HG03565 (cell line): ENCODE data around the gene DLG3.
A peak's percentile ranks its signal among the peaks of the same experiment; 100 is the strongest.
"Not testable (repeated sequence)": the region's sequence is repeated elsewhere in the genome, so short reads cannot be mapped to it uniquely, and the experiment has no call there.

Experiments used
- ATAC-seq: cut with Tn5 transposase; IDR thresholded peaks from one replicate; pipeline ENCODE4 v1.9.1; 2021; ENCODE audit warnings: mild to moderate bottlenecking, moderate library complexity; ENCODE audit not compliant: unreplicated experiment

The DLG3 gene

DNA sequence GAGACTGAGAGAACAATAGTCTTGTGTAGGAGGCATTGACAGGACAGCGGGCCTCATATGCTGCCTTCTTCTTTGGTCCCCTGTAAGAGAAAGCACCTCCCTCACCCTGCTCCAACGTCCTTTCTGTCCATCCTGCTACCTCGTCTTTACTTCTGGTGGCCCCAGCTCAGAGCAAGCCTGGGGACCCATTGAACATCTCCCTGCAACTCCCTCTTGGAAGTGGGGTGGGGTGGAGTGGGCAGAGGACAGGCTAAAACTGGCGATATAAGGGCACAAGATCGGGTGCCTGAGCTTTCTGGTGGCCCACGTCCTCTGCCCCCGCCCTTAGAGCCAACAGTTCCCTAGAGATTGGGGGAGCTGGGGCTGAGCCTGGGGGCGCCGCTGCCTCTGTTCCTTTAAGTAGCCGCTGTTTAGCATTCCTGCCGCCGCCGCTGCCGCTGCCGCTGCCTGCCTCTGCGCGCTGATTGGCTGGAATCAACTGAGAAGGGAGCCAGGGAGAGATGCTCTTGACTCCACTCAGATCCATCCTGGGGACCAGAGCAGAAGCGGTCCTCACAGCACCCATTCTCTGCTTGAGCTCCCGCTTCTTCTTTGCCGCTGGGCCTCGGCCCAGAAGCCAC, at the start of gene DLG3:
Gene DLG3 (plus strand): TSS at position 510 of the 620 bp plus-strand sequence. CDS start 367 bp downstream, outside the sequence.
- no peak for ATAC-seq

- ATAC-seq, result no peak
Measured at GRCh38 chrX:70398899-70399298, 45.7 kb upstream of the DLG3 start.

DNA sequence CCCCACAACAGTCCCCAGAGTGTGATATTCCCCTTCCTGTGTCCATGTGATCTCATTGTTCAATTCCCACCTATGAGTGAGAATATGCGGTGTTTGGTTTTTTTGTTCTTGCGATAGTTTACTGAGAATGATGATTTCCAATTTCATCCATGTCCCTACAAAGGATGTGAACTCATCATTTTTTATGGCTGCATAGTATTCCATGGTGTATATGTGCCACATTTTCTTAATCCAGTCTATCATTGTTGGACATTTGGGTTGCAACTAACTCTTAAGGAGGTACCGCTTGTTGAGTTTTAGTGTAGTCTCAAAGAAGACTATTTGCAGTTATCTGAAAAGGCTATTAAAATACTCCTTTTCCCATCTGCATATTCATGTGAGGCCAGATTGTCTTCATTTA, 44.5 kb upstream of the DLG3 start:
- not testable (repeated sequence) for ATAC-seq

- no peak for ATAC-seq
Measured at GRCh38 chrX:70402721-70403120, 41.9 kb upstream of the DLG3 start.

- ATAC-seq, result no peak
Measured at GRCh38 chrX:70405003-70405402, 39.6 kb upstream of the DLG3 start.

DNA sequence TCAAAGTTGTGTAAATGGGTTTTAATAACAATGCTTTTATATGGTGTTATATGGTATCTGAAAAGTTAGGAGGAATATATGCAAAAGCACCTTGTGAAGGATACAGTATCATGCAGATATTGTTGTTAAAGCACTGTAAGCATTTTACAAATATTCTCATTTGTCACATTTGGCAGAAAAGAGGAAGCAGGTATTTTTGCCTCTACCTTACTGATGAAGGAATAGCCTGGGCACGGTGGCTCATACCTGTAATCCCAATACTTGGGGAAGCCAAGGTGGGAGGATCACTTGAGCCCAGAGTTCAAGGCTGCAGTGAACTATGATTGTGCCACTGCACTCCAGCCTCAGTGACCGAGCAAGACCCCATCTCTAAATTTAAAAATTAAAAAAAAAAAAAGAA, 33.7 kb upstream of the DLG3 start:
- no peak for ATAC-seq

GRCh38 chrX:70411475-70411874, 33.2 kb upstream of the DLG3 start:
- no peak for ATAC-seq

DNA sequence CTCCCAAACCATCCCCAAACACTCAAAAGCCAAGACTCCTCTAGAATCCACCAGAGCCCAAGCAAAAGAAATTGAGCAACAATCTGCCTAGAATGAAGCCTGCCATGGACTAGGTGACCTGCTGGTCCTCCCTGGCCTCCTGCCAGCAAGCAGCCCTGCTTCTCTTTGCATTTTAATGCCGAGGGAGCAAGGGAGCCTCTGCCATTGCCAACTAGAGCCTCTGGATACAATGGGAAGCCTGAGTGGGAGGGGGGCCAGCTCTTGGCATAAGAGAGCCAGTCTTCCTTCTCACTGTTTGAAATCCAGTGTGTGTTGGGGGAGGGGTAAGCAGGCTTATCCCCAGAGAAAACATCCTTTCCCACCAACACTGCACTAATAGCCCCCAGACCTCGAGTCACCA, 23.0 kb upstream of the DLG3 start:
- ATAC-seq, result no peak

GRCh38 chrX:70422851-70423341, 21.7 kb upstream of the DLG3 start, which contains the start of gene GDPD2:
Gene GDPD2 (plus strand): TSS chrX:70423314. CDS start chrX:70424985, 1,671 bp downstream.
- no peak for ATAC-seq

DNA sequence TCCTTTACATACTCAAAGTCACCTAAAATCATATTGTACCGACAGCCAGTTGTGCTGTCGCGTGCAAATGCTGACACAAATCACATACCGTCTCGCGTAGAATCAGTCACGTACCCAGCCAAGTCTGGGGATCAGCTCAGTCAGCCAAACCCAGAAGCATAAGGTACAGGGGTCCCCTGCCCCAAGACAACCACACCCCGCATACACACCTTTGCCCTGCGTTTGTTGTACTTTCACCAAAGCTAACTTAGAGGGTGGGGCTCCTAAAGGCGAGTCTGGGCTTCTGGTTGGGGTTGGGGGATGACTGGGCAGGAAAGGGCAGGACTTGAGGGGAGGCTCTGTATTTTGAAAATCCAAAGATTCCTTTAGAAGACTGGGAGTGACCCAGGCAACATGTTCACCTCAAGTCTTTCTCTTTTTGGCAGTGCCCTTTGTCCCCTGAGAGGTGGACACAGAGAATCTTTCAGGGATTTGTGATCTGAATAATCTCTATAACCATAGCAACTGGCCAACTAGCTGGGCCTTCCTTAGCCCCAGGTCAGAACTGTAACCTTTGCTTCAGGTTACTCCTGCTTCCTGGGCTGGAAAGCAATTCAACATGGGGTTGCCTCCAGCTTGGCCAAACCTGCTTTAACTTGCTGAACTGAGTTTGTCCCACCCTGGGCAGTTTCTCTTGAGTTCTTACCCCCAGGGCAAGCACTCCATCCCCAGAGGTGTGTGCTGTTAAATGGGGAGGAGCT, 20.5 kb upstream of the DLG3 start:
- no peak for ATAC-seq

DNA sequence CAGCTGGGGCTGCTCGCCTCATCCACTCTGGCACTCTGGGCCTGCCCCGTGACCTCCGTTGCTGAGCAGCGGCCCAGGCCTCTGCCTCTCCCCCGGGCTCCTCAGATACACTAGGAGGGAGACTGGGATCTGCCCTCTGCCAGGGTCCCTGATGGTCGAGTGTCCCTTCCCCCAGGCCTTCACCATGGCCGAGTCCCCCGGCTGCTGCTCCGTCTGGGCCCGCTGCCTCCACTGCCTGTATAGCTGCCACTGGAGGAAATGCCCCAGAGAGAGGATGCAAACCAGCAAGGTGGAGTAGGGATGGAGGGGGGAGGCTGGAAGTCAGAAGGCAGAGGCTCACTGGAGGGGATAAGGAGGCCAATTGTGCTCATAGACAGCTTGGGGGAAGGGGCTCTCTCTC, 19.8 kb upstream of the DLG3 start:
- ATAC-seq, result no peak

DNA sequence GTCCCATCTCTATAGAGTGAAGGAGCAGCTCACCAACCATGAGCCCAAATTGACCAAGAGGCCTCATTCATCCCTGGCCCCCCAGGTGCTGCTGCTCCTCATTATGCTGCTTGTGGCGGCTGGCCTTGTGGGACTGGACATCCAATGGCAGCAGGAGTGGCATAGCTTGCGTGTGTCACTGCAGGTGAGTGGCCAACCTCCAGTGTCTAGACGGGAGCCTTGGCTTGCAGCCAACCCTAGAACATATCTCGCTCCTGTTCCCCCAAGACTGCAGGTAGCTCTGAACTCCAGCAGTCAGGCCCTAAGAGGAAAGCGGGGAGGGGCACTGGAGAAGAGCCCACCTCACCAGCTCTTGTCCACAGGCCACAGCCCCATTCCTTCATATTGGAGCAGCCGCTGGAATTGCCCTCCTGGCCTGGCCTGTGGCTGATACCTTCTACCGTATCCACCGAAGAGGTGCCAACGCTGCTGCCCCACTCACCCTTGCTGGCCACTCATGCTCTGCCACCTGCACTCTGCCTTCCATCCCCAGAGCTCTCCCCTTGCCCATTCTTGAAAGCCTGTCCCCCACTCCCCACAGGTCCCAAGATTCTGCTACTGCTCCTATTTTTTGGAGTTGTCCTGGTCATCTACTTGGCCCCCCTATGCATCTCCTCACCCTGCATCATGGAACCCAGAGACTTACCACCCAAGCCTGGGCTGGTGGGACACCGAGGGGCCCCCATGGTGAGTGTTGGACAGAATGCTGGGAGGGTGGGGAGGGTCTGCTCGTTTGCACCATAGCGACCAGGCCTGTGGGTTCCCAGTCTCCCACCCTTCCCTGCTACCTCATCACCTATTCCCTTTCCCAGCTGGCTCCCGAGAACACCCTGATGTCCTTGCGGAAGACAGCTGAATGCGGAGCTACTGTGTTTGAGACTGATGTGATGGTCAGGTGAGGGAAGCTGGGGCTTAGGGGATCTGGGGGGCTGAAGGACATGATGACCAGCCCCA, 18.1 kb upstream of the DLG3 start:
- no peak for ATAC-seq

DNA sequence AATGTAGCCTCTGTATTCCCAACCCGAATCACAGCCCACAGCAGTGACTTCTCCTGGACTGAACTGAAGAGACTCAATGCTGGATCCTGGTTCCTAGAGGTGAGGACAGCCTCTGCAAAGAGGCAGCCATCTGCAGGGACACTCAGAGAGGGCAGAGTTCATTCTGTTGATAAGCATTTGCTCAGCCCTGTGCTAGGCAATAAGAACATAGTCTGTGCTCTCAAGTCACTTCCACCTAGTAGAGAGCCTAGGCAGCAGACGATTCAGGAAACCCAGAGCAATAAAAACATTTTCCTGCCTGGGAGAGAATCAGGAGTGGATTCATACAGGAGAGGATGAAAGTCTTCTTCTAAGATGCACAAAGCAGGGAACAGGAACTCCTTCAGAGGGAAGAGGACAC, 17.3 kb upstream of the DLG3 start:
- no peak for ATAC-seq

DNA sequence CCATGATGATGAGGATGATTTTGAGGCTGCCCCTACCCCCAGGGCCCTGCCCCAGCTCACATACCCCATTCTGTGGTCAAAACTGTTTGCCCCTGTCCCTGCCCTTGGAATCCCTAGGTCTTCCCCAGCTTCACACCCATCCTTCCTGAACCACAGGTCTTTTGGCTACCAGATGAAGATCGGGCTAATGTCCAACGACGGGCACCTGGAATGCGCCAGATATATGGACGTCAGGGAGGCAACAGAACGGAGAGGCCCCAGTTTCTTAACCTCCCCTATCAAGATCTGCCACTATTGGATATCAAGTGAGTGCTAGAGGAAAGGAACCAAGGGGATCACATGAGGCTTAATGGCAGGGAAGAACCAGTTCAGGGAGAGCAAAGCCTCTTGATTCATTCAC, 14.9 kb upstream of the DLG3 start:
- no peak for ATAC-seq

DNA sequence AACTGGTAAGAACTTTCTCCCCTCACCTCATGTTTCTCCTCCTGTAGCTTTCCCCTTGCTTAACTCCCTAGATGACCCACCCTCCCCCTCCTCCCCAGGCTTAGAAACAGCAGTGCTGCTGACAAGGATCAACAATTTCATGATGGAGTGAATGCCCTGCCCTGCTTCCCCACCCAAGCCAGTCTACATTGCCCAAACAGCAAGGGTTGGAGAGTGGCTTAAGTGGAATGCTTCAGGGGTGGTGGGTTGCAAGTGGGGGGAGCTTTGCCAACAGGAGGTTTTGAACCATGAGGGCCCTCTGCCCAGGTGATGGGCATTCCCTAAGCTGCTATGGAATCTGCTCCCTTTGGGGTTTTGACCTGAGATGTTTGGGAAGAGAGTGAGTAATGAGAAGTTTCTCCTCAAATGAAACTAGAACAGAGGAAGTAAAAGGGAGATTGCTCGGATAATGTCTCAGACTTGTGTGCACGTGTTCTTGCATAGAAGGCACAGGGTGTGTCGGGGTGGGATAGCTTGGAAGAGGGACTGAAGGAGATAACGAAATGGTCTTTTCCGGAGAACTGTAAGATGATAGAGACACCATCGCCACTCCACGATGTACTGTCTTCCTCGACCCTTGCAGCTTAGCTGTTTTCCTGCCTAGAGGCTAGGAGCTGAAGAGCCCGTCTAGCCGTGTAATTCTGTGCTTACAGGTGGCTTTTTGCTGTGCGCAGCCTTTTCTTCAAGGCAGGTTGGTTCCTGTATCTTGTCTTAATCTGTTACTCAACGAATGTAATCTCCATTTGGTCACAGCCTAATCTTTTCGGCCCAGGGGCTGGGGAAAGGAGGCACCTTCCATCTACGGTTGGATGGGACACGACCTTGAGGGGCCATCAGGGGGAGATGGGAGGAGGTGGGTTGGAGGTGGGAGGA, 11.4 kb upstream of the DLG3 start:
- no peak for ATAC-seq

DNA sequence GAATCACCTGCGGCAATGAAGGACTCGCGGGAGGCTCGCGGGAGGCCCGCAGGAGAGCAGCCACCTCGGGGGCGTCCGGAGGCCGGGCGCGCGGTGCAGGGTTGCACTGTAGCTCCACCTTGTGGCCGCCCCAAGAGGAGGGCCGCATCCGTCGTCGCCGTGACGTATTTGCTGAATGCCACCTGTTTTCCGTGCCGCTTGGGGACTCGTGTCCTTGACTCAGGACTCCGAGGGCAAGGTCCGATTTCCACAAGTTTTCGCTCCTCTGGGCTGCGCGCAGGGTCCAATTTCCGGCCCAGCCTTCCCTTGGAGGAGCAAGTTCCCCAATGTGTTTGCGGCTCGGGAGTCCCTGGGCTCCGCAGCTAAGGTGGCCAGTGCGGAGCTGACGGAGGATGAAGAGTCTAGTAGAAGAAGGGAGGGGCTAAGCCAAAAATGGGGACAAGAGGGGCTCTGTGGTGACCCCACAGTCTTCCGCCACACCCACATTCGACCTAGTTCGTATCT, 10.7 kb upstream of the DLG3 start:
- ATAC-seq, result peak; percentile 70

DNA sequence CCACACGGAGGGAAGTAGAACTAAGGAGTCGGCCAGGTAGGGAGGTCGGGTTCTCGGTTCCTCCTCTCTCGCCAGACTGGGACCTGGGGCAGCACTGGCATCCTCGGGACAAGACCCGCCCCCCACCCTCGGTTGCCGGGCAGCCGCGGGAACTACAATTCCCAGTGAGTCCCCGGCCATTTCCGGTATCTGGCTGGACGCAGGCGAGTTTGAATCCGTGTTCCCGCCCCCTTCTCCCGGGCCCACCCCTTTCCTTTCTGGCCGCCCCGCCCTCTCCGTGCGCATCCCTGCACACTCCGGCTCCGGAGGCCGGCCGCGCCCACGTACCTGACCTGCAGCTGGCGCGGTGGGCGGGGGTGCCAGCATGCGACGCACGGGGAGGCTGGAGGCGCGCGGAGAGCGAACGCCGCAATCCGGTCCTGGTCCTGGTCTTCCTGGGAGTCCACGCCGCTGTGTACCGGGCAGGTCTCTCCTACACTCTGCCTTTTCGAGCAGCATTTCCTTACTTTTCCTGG, 10.2 kb upstream of the DLG3 start:
- peak; percentile 38 for ATAC-seq

DNA sequence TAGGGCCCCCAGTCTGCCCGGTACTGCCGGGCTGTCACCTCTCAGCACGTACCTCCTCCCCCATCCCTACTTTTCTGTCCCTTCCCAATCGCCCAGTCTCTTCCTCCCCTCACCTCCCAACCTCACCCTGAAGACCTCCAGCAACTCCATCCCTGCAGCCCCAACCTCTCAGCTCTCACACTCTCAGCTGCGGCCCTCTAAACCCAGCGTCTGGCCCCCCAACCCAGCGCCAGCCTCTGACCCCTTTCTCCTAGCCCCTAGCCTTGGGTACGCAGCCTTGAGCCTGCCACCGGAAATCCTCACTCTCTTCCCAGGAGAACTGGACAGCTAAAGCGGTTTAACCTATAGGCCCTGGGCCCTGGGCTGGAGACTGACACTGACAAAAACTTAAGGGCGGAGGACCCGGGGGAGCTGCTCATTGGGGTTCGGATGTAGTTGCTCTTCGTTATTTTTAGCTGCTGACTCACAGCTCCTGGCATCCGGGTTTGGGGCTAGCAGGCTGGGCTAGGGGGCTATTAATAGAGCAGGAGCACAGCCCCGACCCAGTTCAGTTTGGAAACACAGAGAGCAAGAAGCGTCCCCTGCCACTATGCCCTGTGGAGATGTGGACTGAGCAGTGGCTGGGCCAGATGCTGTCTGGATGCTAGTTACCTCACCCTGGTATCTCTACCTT, 9.6 kb upstream of the DLG3 start:
- no peak for ATAC-seq

DNA sequence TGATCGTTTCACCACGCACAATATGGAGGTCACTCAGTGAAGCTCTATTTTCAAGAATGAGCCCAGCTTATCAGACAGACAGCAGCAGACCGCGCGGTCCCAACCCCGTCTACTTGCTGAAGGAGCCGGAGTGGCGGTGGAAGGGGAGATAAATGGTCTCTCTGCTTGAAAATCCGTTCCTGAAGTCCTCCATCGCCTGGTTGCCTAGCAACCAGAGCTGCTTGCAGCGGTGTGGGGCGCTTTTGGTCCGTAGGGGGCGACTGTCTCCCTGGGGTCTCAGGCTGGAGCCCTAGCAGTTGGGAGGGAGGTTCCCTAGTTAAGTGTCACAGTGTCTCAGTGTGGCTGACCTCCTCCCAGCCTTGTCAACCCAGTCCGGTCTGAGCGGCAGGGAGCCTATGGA, 8.3 kb upstream of the DLG3 start:
- no peak for ATAC-seq
